Stimulated activated CD8-positive, alpha-beta memory T cell treated with anti-CD3 and anti-CD28 coated beads, Interleukin-4, amount 100 ng/mL, for 24 hours (primary cell): ENCODE data around the gene PTPRN2.

Experiments used
- DNase-seq: peaks from one replicate; pipeline ENCODE4 v3.0.0-alpha.2; 2020; ENCODE audit warnings: low read depth

PTPRN2 gene

GRCh38 chr7:158133515-158134271, 453.9 kb downstream of the PTPRN2 start:
- no peak for DNase-seq

- DNase-seq: no peak
These were observed 454.6 kb downstream of the PTPRN2 start for GRCh38 chr7:158133057-158133456.

DNA sequence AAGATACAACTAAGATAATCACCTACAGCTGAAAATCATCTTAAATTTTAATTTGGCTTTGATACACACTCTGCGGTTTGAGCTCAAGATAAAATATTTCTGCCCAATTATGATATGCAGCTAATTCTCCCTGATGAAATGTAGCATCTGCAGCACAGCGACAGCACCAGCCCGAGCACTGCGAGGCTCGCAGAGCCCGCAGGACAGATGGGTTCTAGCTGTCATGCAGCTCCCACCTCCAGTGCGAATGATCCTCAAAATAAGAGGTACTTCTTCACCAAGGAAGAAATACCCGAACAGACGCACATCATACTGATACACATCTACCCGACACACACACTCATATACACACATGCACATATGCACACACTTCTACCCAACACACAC, 457.6 kb downstream of the PTPRN2 start:
- DNase-seq: no peak

- DNase-seq: no peak
These were observed 458.3 kb downstream of the PTPRN2 start for GRCh38 chr7:158129037-158130022.

GRCh38 chr7:158128572-158128971, 459.1 kb downstream of the PTPRN2 start:
- no peak for DNase-seq

DNA sequence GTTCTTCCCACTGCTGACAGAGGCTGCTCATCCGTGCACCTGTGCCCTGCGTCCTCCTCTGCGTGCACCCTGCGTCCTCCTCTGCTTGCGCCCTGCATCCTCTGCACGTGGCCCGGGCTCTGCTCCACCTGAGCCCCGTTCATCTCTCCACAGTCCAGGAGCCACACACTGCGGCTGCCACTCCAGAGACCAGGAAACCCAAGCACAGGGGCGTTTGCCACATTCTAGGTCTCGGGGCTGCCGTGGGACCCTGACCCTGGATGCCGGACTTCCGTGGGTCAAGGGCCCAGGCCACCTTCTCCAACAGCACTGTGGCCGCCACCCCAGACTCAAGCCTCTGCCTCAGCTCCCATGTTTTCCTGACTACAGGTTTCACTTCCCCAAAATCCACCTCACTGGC, 460.4 kb downstream of the PTPRN2 start:
- DNase-seq: no peak

DNA sequence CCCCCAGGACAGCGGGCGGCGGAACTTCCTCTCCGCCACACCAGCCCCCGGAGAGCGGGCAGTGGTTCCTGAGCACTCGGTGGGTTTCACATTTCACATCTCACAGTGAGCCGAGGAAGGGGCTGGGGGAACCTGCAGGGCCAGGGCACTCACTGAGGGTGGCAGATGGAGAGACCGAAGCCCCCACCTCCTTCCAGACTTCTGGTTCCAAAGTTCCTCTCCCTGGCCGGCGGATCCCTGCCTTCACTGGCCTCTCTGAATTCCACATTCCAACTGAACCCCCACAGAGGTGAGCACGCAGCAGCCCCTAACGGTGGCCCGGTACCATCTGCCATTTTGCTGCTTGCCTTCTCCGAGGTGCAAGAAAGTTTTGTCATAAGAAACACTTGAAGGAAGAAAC, 461.0 kb downstream of the PTPRN2 start:
- no peak for DNase-seq

DNA sequence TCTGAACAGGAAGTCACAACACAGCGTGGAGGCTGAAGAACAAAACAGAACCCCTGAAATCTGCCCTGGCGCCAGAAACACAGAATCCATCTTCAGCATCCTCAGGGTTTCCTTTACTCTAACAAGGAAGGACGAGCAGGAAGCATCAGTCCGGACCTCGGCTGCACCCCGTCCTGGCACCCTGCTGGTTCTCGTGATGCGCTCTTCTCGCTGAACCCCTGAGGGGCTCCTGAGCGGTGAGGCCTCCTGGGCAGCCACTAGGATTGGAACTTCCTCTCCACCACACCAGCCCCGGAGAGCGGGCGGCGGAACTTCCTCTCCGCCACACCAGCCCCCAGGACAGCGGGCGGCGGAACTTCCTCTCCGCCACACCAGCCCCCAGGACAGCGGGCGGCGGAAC, 461.9 kb downstream of the PTPRN2 start:
- DNase-seq: no peak

GRCh38 chr7:158125091-158125490, 462.5 kb downstream of the PTPRN2 start:
- DNase-seq: no peak

DNA sequence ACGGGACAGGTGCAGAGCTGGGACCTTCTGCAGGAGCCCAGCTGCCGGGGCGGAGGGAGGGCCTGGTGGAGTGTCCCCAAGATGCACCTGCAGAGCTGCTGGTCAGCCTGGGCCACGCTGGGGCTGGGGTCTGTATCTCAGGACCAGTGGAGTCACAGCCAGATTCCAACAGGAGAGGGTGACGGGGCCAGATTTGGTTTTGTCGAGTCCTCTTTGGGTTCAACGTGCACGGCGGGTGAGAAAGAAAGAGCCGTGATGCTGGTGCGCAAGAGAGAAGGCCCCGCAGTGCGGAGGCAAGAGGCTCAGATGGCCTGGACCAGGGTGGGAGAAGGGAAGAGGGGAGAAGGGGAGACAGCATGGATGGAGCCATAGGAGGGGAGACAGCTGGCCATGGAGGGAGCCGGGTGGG, 462.9 kb downstream of the PTPRN2 start:
- no peak for DNase-seq

- DNase-seq: no peak
These were observed 463.9 kb downstream of the PTPRN2 start for GRCh38 chr7:158123753-158124152.

GRCh38 chr7:158123214-158123613, 464.4 kb downstream of the PTPRN2 start:
- no peak for DNase-seq

- DNase-seq: no peak
These were observed 466.1 kb downstream of the PTPRN2 start for GRCh38 chr7:158121441-158122045.

DNA sequence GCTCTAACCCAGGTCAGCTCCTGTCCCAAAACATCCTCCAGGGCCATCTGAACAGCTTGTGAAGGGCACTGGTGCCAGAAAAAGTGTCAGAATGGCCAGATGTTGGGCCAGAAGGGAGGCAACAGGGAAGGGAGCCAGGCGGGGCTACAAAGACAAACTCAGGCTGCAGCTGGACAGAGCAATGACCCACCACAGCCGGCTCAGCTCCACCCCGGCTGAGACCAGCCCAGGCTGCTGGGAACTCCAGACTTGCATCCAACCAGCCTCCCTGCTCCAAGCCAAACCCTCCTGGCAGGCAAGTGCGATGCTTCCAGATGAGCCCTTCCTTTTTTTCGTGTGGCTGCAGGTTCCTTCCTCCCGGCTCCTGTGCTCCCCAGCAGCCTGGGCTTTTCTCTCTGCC, 466.9 kb downstream of the PTPRN2 start:
- DNase-seq: no peak

- no peak for DNase-seq
These were observed 467.3 kb downstream of the PTPRN2 start for GRCh38 chr7:158120316-158120715.

GRCh38 chr7:158117341-158118222, 470.0 kb downstream of the PTPRN2 start:
- DNase-seq: no peak

GRCh38 chr7:158116235-158116634, 471.4 kb downstream of the PTPRN2 start:
- DNase-seq: no peak

GRCh38 chr7:158114056-158114850, 473.4 kb downstream of the PTPRN2 start:
- no peak for DNase-seq

GRCh38 chr7:158113321-158114025, 474.1 kb downstream of the PTPRN2 start:
- DNase-seq: no peak
